ENCODE measurements around the gene SFTPA2.
"Not testable (repeated sequence)": the region's sequence is repeated elsewhere in the genome, so short reads cannot be mapped to it uniquely, and the experiment has no call there.

Gene SFTPA2

DNA sequence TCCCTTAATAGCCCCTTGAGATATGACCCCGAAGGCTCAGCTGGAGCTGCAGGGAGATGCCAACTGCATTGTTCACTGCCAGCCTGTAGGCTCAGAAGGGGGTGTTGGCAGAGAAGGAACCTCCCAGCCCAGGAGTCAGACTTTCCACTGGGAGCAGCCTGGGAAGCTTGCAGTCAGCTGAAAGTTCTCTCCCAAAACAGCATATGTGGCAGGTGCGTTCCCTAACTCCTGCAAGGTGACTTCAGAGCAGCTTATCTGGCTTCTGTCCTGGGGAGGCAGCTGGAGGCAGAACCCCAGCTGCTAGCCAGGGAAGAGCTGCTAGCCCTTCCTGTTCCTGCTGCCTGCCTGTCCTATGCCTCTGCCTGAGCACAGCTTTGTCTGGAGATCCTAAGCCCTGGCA lies 8.1 kb downstream of the SFTPA2 start:
- no peak for DNase-seq
- Histone ChIP-seq H3K4me1 (no peaks in the 10 kb centered on the region), H3K9me3 (no peaks in the 10 kb centered on the region), H3K36me3 (no peaks in the 10 kb centered on the region), H3K4me3 (ENCODE audit: low read depth, low read length) (no peak overlapping the region), H3K27me3 (peaks cover 7% of the 10 kb centered on the region; the same call in 1 of the 2 replicates)
- TF ChIP-seq, protein P1, sequence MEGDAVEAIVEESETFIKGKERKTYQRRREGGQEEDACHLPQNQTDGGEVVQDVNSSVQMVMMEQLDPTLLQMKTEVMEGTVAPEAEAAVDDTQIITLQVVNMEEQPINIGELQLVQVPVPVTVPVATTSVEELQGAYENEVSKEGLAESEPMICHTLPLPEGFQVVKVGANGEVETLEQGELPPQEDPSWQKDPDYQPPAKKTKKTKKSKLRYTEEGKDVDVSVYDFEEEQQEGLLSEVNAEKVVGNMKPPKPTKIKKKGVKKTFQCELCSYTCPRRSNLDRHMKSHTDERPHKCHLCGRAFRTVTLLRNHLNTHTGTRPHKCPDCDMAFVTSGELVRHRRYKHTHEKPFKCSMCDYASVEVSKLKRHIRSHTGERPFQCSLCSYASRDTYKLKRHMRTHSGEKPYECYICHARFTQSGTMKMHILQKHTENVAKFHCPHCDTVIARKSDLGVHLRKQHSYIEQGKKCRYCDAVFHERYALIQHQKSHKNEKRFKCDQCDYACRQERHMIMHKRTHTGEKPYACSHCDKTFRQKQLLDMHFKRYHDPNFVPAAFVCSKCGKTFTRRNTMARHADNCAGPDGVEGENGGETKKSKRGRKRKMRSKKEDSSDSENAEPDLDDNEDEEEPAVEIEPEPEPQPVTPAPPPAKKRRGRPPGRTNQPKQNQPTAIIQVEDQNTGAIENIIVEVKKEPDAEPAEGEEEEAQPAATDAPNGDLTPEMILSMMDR (IDR thresholded peaks at IDR 0.05; ENCODE audit: low read depth, low read length) = no peak

DNA sequence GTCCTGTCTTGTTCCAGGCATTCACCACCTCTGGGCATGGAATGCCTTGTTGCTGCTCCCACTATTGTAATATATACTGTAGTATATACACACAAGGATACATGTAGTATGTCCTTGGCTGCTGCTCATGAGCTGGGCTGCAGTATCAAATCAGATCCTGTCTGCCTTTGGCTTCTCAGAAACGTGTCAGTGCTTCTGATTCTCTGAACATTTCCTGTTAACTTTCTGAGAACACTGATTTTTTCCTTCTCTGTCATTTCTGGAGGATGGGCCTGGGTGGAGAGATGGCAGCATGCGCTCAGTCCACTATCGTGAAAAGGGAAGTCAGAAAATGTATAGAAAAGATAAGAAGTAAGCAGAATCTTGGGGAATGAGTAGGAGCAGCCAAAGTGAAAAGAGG lies 12.2 kb downstream of the SFTPA2 start:
- TF ChIP-seq, protein P1 (IDR thresholded peaks at IDR 0.05; ENCODE audit: low read depth, low read length) = no peak
- DNase-seq = no peak

DNA sequence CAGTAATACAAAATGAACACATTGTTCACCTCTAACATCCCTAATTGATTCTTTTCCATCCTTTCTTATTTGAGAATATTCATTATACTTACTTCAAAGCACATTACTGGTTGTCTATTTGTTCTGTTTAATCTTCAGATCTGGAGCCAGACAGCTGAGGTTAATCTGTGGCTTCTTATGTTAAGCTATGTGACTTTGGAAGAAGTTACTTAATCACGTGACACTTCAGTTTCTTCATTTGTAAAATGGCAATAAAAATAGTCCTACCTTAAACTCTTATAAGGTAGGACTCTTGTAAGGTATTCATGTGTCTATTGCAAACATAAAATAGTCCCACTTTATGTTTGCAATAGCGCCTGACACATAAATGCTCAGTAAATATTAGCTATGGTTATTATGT lies 13.1 kb downstream of the SFTPA2 start:
- H3K27me3 ChIP-seq; H3K4me3 ChIP-seq (ENCODE audit: low read depth, low read length); H3K4me1 ChIP-seq; H3K36me3 ChIP-seq; DNase-seq; H3K9me3 ChIP-seq: not testable (repeated sequence)

More for the DNA sequence above, 12.2 kb downstream of the SFTPA2 start:
- no peak overlapping the region for H3K4me3 ChIP-seq (ENCODE audit: low read depth, low read length)
- H3K4me1 ChIP-seq = no peaks in the 10 kb centered on the region
- H3K36me3 ChIP-seq = no peaks in the 10 kb centered on the region
- H3K27me3 ChIP-seq = peaks cover 7% of the 10 kb centered on the region; the same call in 1 of the 2 replicates
- H3K9me3 ChIP-seq = no peaks in the 10 kb centered on the region

DNA sequence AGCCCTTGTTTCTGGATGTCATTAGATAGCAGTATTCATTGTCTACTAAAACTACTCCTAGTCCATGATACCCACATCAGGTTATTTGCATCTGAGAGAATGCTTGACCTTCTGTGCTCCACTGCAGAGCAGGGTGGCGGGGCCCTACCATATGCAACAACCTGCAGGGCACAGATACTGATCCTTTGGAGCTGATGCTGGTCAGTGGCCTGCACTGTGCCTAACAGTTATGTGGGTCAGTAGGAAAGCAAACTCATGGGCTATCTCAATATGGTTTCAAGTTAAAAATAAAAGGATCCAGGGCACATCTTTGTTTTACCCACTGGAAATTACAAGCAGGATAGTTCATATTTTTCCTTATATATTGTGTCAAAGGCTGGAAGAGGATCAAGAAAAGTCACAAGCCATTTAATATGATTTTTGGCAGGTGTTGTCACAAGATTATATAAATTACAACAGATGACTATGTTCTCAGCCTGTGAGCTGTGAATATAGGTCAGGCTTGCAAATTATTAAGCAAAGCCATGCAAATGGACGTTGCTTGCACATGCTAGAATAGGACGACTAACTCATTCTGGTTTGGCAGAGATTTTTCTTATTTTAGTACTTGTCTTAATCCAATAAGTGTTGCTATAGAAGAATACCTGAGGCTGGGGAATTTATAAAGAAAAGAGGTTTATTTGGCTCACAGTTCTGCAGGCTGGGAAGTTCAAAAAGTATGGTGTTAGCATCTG lies 15.1 kb downstream of the SFTPA2 start:
- H3K36me3 ChIP-seq = not testable (repeated sequence)

DNA sequence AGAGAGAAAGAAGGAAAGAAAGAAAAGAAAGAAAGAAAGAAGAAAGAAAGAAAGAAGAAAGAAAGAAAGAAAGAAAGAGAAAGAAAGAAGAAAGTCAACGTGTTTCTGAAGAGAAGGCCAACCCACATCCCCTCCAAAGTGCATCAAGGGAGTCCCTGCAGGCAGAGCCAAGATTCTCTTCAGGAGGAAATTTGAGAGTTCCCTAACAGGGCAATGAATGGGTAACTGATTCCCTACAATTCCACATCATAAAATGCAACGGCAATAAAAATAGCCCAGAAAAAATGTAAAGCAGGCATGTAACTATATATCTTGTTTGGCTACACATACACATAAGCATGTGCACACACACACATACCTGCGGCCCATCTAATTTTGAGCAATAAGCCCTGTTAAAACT lies 15.8 kb downstream of the SFTPA2 start:
- not testable (repeated sequence) for H3K27me3 ChIP-seq

More for the DNA sequence above, 15.1 kb downstream of the SFTPA2 start:
- not testable (repeated sequence) for H3K4me3 ChIP-seq (ENCODE audit: low read depth, low read length); H3K27me3 ChIP-seq; DNase-seq; H3K4me1 ChIP-seq; H3K9me3 ChIP-seq

DNA sequence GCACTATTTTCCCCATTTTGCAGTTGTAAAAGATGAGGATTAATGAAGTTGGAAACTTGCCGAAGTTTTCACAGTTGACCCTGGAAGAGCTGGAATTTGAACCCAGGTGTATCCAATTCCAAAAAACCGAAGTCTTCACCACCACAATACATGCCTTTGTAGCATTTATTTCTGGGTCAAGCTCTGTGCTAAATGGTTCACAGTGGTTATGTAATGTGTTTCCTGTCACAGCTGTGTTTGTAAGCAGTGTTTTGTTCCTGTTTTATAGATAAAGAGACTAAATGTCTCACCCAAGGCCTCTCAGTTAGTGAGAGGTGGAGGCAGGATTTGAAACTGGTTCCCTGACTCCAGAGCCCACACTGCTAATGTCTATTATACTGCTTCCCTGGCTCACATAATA lies 17.6 kb downstream of the SFTPA2 start:
- Histone ChIP-seq H3K27me3 (no peaks in the 10 kb centered on the region), H3K9me3 (no peaks in the 10 kb centered on the region), H3K4me1 (no peaks in the 10 kb centered on the region), H3K36me3 (no peaks in the 10 kb centered on the region), H3K4me3 (ENCODE audit: low read depth, low read length) (no peak overlapping the region)
- no peak for DNase-seq
- TF ChIP-seq, protein P1 (IDR thresholded peaks at IDR 0.05; ENCODE audit: low read depth, low read length) = no peak

More for the DNA sequence above, 15.8 kb downstream of the SFTPA2 start:
- H3K9me3 ChIP-seq; H3K36me3 ChIP-seq; DNase-seq; H3K4me3 ChIP-seq (ENCODE audit: low read depth, low read length); H3K4me1 ChIP-seq: not testable (repeated sequence)

DNA sequence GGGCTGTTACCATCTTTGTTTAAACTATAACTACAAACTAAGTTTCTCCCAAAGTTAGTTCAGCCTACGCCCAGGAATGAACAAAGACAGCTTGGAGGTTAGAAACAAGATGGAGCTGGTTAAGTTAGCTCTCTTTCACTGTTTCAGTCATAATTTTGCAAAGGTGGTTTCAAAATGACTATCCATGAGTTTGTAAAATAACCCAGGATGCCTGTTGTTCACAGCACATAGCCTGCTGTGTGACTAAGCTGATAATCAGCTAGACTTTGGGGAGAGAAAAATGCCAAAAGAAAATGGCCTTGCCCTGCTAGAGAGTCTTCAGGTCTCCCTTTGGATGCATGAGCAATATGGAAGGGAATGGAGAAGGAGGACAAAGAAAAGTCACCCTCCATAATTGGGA lies 19.3 kb downstream of the SFTPA2 start:
- H3K9me3 ChIP-seq; H3K36me3 ChIP-seq; H3K4me3 ChIP-seq (ENCODE audit: low read depth, low read length); DNase-seq; H3K27me3 ChIP-seq; H3K4me1 ChIP-seq: not testable (repeated sequence)

DNA sequence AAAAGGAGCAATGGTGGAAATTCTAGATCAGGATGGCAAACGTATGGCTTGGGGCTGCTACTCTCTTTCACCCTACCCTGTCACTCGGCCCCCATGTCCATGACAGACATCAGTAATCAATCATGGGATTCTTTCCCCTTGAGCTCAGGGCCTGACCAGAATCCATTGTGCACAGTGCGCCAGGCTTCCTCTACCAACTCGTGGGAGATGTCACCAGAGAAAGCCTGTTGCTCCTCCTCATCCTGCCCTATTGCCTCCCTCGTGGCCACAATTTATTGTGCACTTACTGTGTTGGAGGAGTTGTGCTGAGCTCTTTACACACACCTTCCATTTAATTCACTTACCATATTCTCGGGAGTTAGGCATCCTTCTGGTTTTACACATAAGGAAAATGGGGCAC lies 21.9 kb downstream of the SFTPA2 start:
- not testable (repeated sequence) for H3K27me3 ChIP-seq; H3K9me3 ChIP-seq; DNase-seq; H3K4me3 ChIP-seq (ENCODE audit: low read depth, low read length); H3K36me3 ChIP-seq; H3K4me1 ChIP-seq

DNA sequence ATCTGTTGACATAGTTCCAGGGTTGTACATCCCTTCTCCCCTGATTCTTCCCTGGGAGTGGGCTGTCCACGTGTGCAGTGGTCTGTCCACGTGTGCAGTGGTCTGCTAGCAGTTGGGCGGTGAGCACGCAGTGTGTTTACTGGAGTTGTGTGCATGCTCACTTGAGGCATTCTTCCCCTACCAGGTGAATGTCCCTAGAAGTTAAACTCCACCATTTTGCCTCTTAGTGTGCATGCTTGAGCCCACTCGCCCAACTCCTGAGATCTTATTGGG lies 26.4 kb downstream of the SFTPA2 start:
- H3K36me3 ChIP-seq; H3K4me1 ChIP-seq; DNase-seq; H3K27me3 ChIP-seq; H3K4me3 ChIP-seq (ENCODE audit: low read depth, low read length); H3K9me3 ChIP-seq: not testable (repeated sequence)

DNA sequence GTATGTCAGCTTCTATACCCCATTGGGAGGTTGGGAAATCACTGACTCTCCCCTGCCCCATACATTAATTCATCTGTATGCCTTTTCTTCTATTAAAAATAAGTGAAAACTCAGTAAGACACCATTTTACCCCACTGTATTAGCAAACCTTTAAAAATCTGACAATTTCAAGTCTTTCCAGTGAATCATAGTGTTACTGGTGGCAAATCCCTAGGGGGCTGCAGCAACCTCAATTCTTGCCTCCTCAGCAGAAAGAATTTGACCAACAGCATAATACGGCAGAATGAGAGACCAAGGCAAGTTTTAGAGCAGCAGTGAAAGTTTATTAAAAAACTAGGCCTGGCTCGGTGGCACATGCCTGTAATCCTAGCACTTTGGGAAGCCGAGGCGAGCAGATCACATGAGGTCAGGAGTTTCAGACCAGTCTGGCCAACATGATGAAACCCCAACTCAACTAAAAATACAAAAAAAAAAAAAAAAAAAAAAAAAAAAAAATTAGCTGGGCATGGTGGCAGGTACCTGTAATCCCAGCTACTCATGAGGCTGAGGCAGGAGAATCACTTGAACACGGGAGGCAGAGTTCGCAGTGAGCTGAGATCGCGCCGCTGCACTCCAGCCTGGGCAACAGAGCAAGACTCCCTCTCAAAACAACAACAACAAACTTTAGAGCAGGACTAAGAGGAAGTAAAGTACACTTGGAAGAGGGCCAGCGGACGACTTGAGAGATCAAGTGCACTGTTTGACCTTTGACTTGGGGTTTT lies 26.9 kb downstream of the SFTPA2 start:
- not testable (repeated sequence) for H3K9me3 ChIP-seq; H3K27me3 ChIP-seq; H3K4me1 ChIP-seq; H3K36me3 ChIP-seq; H3K4me3 ChIP-seq (ENCODE audit: low read depth, low read length); DNase-seq

DNA sequence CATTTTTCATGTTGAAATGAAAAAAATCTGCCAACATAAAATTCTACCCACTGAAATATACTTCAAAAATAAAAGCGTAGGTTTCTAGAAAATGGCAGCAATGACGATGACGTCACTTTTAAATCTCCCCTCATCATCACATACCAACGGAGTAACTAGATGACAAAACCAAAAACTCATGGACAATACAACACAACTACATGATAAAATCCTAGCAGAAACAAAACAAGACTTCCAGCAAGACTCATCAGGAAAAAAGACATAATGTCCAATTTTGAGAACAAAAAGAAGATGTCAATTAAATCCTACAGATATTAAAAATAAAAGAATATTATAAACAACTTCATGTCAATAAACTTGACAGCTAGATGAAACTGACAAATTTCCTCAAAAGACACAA lies 31.9 kb downstream of the SFTPA2 start:
- not testable (repeated sequence) for H3K4me1 ChIP-seq; H3K4me3 ChIP-seq (ENCODE audit: low read depth, low read length); DNase-seq; H3K36me3 ChIP-seq; H3K9me3 ChIP-seq; H3K27me3 ChIP-seq

DNA sequence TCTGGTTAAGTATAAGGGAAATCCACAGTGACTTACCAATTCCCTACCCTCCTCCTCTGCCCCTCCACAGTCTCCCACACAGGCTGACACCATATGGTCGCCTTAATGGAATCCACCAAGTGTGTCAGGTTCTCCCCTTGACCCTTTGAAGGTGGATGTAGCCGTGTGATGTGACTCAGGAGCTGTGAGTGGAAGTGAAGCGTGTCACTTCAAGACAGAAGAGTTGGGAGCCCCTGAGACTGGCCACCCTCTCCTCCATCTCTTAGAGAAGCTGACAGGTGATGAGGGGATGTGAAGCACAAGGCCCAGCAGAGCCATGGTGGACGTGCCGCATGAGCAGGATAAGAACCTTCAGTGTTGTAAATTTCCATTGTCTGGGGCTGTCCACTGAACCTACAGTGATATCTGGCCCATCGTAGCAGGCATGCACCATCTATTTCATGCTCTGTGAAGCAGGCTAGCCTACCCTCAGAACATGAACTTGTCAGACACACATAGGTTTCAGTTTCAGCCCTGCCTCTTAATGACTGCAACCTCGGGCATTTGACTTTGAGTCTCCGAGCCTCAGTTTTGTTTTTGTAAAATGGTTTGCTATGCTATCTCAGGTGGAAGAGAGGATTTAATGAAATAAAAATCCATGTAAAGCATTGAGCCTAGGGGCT lies 35.0 kb downstream of the SFTPA2 start:
- H3K4me3 ChIP-seq (ENCODE audit: low read depth, low read length); H3K36me3 ChIP-seq; H3K9me3 ChIP-seq; H3K4me1 ChIP-seq; H3K27me3 ChIP-seq; DNase-seq: not testable (repeated sequence)

Data from BE2C (cell line).